ENCODE measurements around the gene FBXW11.

- TF ChIP-seq CTCF (IDR thresholded peaks at IDR 0.05; ENCODE audit: low read depth, low read length, poor library complexity, severe bottlenecking), result peak; percentile 65
- no peak for TF ChIP-seq EZH2phosphoT487 (IDR thresholded peaks at IDR 0.05; ENCODE audit: borderline replicate concordance, low read length)
Observed at GRCh38 chr5:171858303-171858702, 148.1 kb downstream of the FBXW11 start.
